HepG2 (cell line): ENCODE measurements around the gene SHANK3. TPM values are rescaled to one million over a fixed set of nuclear protein-coding genes. Genes with fewer than 3 reads are reported as not detected.

Source experiments
- ATAC-seq: fragments of 200-7000 bp; cut with Tn5 transposase; 3 replicates; pipeline ENCODE4 v1.9.1; 2020; ENCODE audit warnings: mild to moderate bottlenecking, moderate library complexity
- BruUV-seq: library from RNA; stranded (reverse); fragments of 400-500 nt; replicated peaks from 2 replicates; lab custom pipeline; 2021; lab: Mats Ljungman, UMichigan
- CTCF ChIA-PET: fragments of 300-600 bp; formaldehyde crosslinking; extraction: SDS; loops from one replicate; lab custom pipeline; 2021; ENCODE audit warnings: low total read pairs, inconsistent platforms, low intra/inter-chr PET ratio; lab: Yijun Ruan, JAX
- POLR2A ChIA-PET: fragments of 350-600 bp; sonication (Branson Sonifier 250); formaldehyde crosslinking; loops from one replicate; lab custom pipeline; 2020; ENCODE audit warnings: antibody characterized with exemption, inconsistent platforms; lab: Yijun Ruan, JAX
- DNase-seq: peaks from one replicate; pipeline ENCODE4 v3.0.0-alpha.2; 2015; ENCODE audit warnings: low spot score
- FAIRE-seq: peaks from 3 replicates; lab custom pipeline; 2011; peaks lifted over from hg19 to GRCh38; lab: Jason Lieb, UNC
- H2AFZ ChIP-seq: one replicate; pipeline ENCODE4 v1.6.1; 2011; ENCODE audit warnings: low read length, inconsistent platforms
- H3K27ac ChIP-seq: fragments of 300-600 bp; 3 replicates; pipeline ENCODE4 v1.8.0; 2011; ENCODE audit warnings: mixed run types, mild to moderate bottlenecking, mixed read lengths, low read length, inconsistent platforms; ENCODE audit not compliant: insufficient read depth; ENCODE audit errors: extremely low read length
- H3K27me3 ChIP-seq, 2 experiments: fragments of 200-600 bp in 1 of 2; 2 replicates in 1 of 2; 3 replicates in 1 of 2; pipeline versions ENCODE4 v1.6.0 to v1.8.0; 2011; ENCODE audit warnings: low read length in 2 of 2, mild to moderate bottlenecking in 2 of 2, moderate library complexity in 2 of 2, inconsistent platforms in 1 of 2; ENCODE audit not compliant: insufficient read depth in 2 of 2, control insufficient read depth in 1 of 2
- H3K36me3 ChIP-seq, 2 experiments: fragments of 200-600 bp in 1 of 2; replicated peaks in 1 of 2; 2 replicates in 1 of 2; 3 replicates in 1 of 2; pipeline versions ENCODE4 v1.5.1 to v1.8.0; 2011; ENCODE audit warnings: low read length in 2 of 2, inconsistent platforms in 1 of 2; ENCODE audit not compliant: insufficient read depth in 2 of 2, control insufficient read depth in 1 of 2
- H3K4me1 ChIP-seq: 2 replicates; pipeline ENCODE4 v1.5.1; 2012; ENCODE audit warnings: low read length, inconsistent platforms; ENCODE audit not compliant: insufficient read depth
- H3K4me2 ChIP-seq: 2 replicates; pipeline ENCODE4 v1.6.0; 2011; ENCODE audit warnings: low read depth, low read length, inconsistent platforms
- H3K4me3 ChIP-seq, 3 experiments: fragments of 200-600 bp in 1 of 3; sonication (generic), shearing (Covaris generic) in 1 of 3; replicated peaks in 1 of 3; 2 replicates each; pipeline ENCODE4 v1.5.1; 2011 to 2016; ENCODE audit warnings: low read length in 3 of 3, inconsistent platforms in 2 of 3, low read depth in 2 of 3, mild to moderate bottlenecking in 2 of 3, control low read depth in 1 of 3, mixed read lengths in 1 of 3; ENCODE audit not compliant: insufficient read depth in 1 of 3
- H3K79me2 ChIP-seq: one replicate; pipeline ENCODE4 v1.6.1; 2011; ENCODE audit warnings: low read length, inconsistent platforms; ENCODE audit not compliant: insufficient read depth
- H3K9ac ChIP-seq: 2 replicates; pipeline ENCODE4 v1.6.0; 2011; ENCODE audit warnings: mild to moderate bottlenecking, low read depth, low read length, inconsistent platforms; ENCODE audit not compliant: insufficient read depth
- H3K9me3 ChIP-seq: 2 replicates; pipeline ENCODE4 v1.5.1; 2012; ENCODE audit warnings: mild to moderate bottlenecking, low read length
- H4K20me1 ChIP-seq: 2 replicates; pipeline ENCODE4 v1.6.0; 2011; ENCODE audit warnings: inconsistent platforms, mild to moderate bottlenecking, low read length, moderate library complexity; ENCODE audit not compliant: insufficient read depth
- ADNP ChIP-seq: sonication (generic); formaldehyde crosslinking; IDR thresholded peaks from 2 replicates; pipeline ENCODE4 v1.4.0; 2020; ENCODE audit warnings: missing genetic modification reagents
- FOXJ3 ChIP-seq: sonication (generic); formaldehyde crosslinking; IDR thresholded peaks from 2 replicates; pipeline ENCODE4 v1.4.0; 2020; ENCODE audit warnings: missing genetic modification reagents, mild to moderate bottlenecking, borderline replicate concordance
- GRHL1 ChIP-seq: sonication (generic); formaldehyde crosslinking; conservative IDR thresholded peaks from 2 replicates; pipeline ENCODE4 v1.8.0; 2022; ENCODE audit warnings: missing genetic modification reagents
- NR3C1 ChIP-seq: sonication (generic); formaldehyde crosslinking; IDR thresholded peaks from 2 replicates; pipeline ENCODE4 v1.4.0; 2020; ENCODE audit warnings: missing genetic modification reagents
- ZNF281 ChIP-seq: sonication (generic); formaldehyde crosslinking; IDR thresholded peaks from 2 replicates; pipeline ENCODE4 v1.4.0; 2020; ENCODE audit warnings: missing genetic modification reagents, borderline replicate concordance
- ZNF672 ChIP-seq: sonication (generic); formaldehyde crosslinking; IDR thresholded peaks from 2 replicates; pipeline ENCODE4 v1.8.1; 2022; ENCODE audit warnings: missing genetic modification reagents
- WGBS: methylation state at CpG from one replicate; pipeline ENCODE4 v1.1.6; 2017; ENCODE audit warnings: low lambda C conversion rate; 5-methylcytosine and 5-hydroxymethylcytosine counted together
- in situ Hi-C: cut with HindIII; loops from 2 replicates; pipeline ENCODE4 v1.10.0; 2017; ENCODE audit warnings: low pct_unique_long_range_greater_than_20kb; ENCODE audit not compliant: extremely low pct_ligation_motif_present
- intact Hi-C: fragments of 100-400 bp; cut with micrococcal nuclease; formaldehyde crosslinking; loops from one replicate; pipeline ENCODE4 v1.10.0; 2022; ENCODE audit not compliant: unreplicated experiment
- polyA plus RNA-seq, 8 experiments: library from polyadenylated mRNA; depleted of rRNA in 3 of 8; stranded (reverse) in 7 of 8; unstranded in 1 of 8; fragments of >200 nt; fragmentation: Illumina TruSeq in 4 of 8; extraction: Trizol in 4 of 8; gene quantifications; 2 replicates each; pipeline versions ENCODE4 v1.2.1 to v1.2.3, GENCODE V29; 2011 to 2016; ENCODE audit warnings: low read depth in 4 of 8, missing spikeins in 1 of 8, mixed read lengths in 1 of 8; ENCODE audit not compliant: insufficient read depth in 1 of 8
- total RNA-seq, 5 experiments: library from RNA; depleted of rRNA; stranded (reverse); fragments of >200 nt; fragmentation: Illumina TruSeq; extraction: Trizol; gene quantifications; 2 replicates each; pipeline ENCODE4 v1.2.3, GENCODE V29; 2016; ENCODE audit warnings: low read depth in 1 of 5
- TF ChIP-seq, protein P1 (sequence below): sonication (generic); formaldehyde crosslinking; IDR thresholded peaks from 2 replicates; pipeline ENCODE4 v1.4.0; 2020; ENCODE audit warnings: missing genetic modification reagents, borderline replicate concordance
- TF ChIP-seq, protein P2 (sequence below): sonication (generic); formaldehyde crosslinking; conservative IDR thresholded peaks from 2 replicates; pipeline ENCODE4 v1.8.0; 2022; ENCODE audit warnings: mild to moderate bottlenecking, moderate library complexity, missing genetic modification reagents

The SHANK3 gene
- total and polyA plus RNA-seq, 2 of the 13 experiments (the other 11 are each of a cell fraction or from before 2014, with no cell fraction given), result 2.9 to 4.6 TPM

GRCh38 chr22:50627642-50628542, 44.7 kb upstream of the SHANK3 start, which contains the start of gene ARSA (continued):
- TF ChIP-seq, protein P1, sequence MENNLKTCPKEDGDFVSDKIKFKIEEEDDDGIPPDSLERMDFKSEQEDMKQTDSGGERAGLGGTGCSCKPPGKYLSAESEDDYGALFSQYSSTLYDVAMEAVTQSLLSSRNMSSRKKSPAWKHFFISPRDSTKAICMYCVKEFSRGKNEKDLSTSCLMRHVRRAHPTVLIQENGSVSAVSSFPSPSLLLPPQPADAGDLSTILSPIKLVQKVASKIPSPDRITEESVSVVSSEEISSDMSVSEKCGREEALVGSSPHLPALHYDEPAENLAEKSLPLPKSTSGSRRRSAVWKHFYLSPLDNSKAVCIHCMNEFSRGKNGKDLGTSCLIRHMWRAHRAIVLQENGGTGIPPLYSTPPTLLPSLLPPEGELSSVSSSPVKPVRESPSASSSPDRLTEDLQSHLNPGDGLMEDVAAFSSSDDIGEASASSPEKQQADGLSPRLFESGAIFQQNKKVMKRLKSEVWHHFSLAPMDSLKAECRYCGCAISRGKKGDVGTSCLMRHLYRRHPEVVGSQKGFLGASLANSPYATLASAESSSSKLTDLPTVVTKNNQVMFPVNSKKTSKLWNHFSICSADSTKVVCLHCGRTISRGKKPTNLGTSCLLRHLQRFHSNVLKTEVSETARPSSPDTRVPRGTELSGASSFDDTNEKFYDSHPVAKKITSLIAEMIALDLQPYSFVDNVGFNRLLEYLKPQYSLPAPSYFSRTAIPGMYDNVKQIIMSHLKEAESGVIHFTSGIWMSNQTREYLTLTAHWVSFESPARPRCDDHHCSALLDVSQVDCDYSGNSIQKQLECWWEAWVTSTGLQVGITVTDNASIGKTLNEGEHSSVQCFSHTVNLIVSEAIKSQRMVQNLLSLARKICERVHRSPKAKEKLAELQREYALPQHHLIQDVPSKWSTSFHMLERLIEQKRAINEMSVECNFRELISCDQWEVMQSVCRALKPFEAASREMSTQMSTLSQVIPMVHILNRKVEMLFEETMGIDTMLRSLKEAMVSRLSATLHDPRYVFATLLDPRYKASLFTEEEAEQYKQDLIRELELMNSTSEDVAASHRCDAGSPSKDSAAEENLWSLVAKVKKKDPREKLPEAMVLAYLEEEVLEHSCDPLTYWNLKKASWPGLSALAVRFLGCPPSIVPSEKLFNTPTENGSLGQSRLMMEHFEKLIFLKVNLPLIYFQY (CRISPR knock-in tag), result peak; percentile 85

DNA sequence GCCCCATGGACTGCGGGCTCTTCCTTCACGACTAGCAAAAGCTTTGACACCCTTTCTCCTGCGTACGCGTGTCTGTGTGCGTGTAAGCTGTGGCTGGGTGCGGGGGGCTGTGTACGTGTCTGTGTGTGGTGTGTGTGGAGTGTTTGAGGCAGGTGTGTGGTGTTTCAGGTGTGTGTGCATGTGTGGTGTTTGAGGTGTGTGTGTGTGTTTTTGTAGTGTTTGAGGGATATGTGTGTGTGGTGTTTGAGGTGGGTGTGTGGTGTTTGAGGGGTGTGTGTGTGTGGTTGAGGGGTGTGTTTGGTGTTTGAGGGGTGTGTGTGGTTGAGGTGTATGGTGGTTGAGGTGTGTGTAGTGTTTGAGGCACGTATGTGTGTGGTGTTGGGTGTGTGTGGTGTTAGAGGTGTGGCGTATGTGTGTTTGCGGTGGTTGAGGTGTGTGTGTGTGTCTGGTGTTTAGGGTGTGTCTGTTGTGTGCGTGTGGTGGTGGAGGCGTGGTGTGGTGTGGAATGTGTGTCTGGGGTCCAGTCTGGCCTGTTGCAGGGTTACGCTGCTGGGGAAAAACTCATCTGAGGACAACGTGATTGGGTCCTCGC, 44.0 kb upstream of the SHANK3 start:
- no peaks in the 10 kb centered on the region for H3K36me3 ChIP-seq
- no TSS peak for BruUV-seq
- in situ Hi-C loops, result loop anchor here (5.0 kb wide), 1 partner anchor 69 kb away; no protein-coding TSS in a partner anchor
- intact Hi-C loops, result loop anchor here (1.0 to 2.0 kb wide), 2 partner anchors 14 to 62 kb away; no protein-coding TSS in a partner anchor
- ATAC-seq (no peak), DNase-seq (no peak), FAIRE-seq (no peak)
- H3K27me3 ChIP-seq, result no peaks in the 10 kb centered on the region; a peak in 1 of 5 replicates
- peak overlapping the region; percentile 59 to 88 (median 72) for H3K4me3 ChIP-seq
- H2AFZ ChIP-seq, result no peak overlapping the region
- no peaks in the 10 kb centered on the region for H3K9me3 ChIP-seq
- peak overlapping the region; percentile 92 for H3K4me2 ChIP-seq
- no peaks in the 10 kb centered on the region for H4K20me1 ChIP-seq
- POLR2A ChIA-PET, result interaction anchor here (1.0 to 4.2 kb wide), 7 partner anchors 12 to 129 kb away, joined by 3 to 56 read pairs (median 4); partner anchors contain the start of gene SCO2
- peak overlapping the region; percentile 79 for H3K9ac ChIP-seq
- H3K27ac ChIP-seq, result peak overlapping the region; percentile 79
- peaks cover 4% of the 10 kb centered on the region for H3K79me2 ChIP-seq
- CTCF ChIA-PET, result interaction anchor here (1.9 to 2.7 kb wide), 2 partner anchors 13 to 63 kb away, joined by 14 to 16 read pairs; no protein-coding TSS in a partner anchor
- peaks cover 35% of the 10 kb centered on the region for H3K4me1 ChIP-seq
- WGBS, result 21% methylated on average over 16 of the region's 16 CpGs
- TF ChIP-seq ZNF672 (CRISPR knock-in tag) (no peak), GRHL1 (CRISPR knock-in tag) (no peak), NR3C1 (CRISPR knock-in tag) (no peak), FOXJ3 (CRISPR knock-in tag) (no peak), ZNF281 (CRISPR knock-in tag) (no peak), ADNP (CRISPR knock-in tag) (no peak)
- TF ChIP-seq, protein P2, sequence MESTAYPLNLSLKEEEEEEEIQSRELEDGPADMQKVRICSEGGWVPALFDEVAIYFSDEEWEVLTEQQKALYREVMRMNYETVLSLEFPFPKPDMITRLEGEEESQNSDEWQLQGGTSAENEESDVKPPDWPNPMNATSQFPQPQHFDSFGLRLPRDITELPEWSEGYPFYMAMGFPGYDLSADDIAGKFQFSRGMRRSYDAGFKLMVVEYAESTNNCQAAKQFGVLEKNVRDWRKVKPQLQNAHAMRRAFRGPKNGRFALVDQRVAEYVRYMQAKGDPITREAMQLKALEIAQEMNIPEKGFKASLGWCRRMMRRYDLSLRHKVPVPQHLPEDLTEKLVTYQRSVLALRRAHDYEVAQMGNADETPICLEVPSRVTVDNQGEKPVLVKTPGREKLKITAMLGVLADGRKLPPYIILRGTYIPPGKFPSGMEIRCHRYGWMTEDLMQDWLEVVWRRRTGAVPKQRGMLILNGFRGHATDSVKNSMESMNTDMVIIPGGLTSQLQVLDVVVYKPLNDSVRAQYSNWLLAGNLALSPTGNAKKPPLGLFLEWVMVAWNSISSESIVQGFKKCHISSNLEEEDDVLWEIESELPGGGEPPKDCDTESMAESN (CRISPR knock-in tag), result no peak
